Trophoblast cell (in vitro differentiated cells and primary cell): Measurements from ENCODE around the gene METTL9.
"Not testable (repeated sequence)": the region's sequence is repeated elsewhere in the genome, so short reads cannot be mapped to it uniquely, and the experiment has no call there.

Experiments
- DNase-seq, 2 donors: peaks; one replicate each; pipeline ENCODE4 v3.0.0-alpha.2; 2016
- H2AFZ ChIP-seq: 2 replicates; pipeline ENCODE4 v1.6.1; 2013; ENCODE audit warnings: low read length, moderate library complexity, mild to moderate bottlenecking; ENCODE audit not compliant: insufficient read depth, poor library complexity
- H2AK5ac ChIP-seq: 2 replicates; pipeline ENCODE4 v1.6.1; 2013; ENCODE audit warnings: mild to moderate bottlenecking, low read length
- H2BK120ac ChIP-seq: 2 replicates; pipeline ENCODE4 v1.6.1; 2013; ENCODE audit warnings: low read length, mild to moderate bottlenecking, moderate library complexity; ENCODE audit not compliant: insufficient read depth, poor library complexity
- H2BK12ac ChIP-seq: 2 replicates; pipeline ENCODE4 v1.6.1; 2013; ENCODE audit warnings: mild to moderate bottlenecking, low read length, moderate library complexity
- H2BK5ac ChIP-seq: 2 replicates; pipeline ENCODE4 v1.6.1; 2013; ENCODE audit warnings: low read length, low read depth, moderate library complexity, mild to moderate bottlenecking; ENCODE audit not compliant: poor library complexity
- H3K14ac ChIP-seq: 2 replicates; pipeline ENCODE4 v1.6.1; 2013; ENCODE audit warnings: mild to moderate bottlenecking, low read length
- H3K18ac ChIP-seq: 2 replicates; pipeline ENCODE4 v1.6.1; 2013; ENCODE audit warnings: mild to moderate bottlenecking, low read length
- H3K23ac ChIP-seq: 2 replicates; pipeline ENCODE4 v1.6.1; 2013; ENCODE audit warnings: low read length
- H3K27ac ChIP-seq: 2 replicates; pipeline ENCODE4 v1.5.1; 2013; ENCODE audit warnings: low read depth, mild to moderate bottlenecking, inconsistent platforms, low read length, moderate library complexity
- H3K27me3 ChIP-seq: 2 replicates; pipeline ENCODE4 v1.6.1; 2013; ENCODE audit warnings: inconsistent platforms, mild to moderate bottlenecking, low read length, moderate library complexity; ENCODE audit not compliant: insufficient read depth
- H3K36me3 ChIP-seq, 2 experiments: 1 replicate in 1 of 2; 2 replicates in 1 of 2; pipeline ENCODE4 v1.6.1; 2013; ENCODE audit warnings: low read length in 2 of 2, mild to moderate bottlenecking in 2 of 2, moderate library complexity in 1 of 2; ENCODE audit not compliant: insufficient read depth in 2 of 2, control insufficient read depth in 1 of 2
- H3K4ac ChIP-seq: 2 replicates; pipeline ENCODE4 v1.6.1; 2013; ENCODE audit warnings: low read depth, mild to moderate bottlenecking, low read length, moderate library complexity
- H3K4me1 ChIP-seq, 2 experiments: 1 replicate in 1 of 2; 2 replicates in 1 of 2; pipeline ENCODE4 v1.6.1; 2013; ENCODE audit warnings: low read length in 2 of 2, mild to moderate bottlenecking in 2 of 2, moderate library complexity in 1 of 2; ENCODE audit not compliant: insufficient read depth in 2 of 2, control insufficient read depth in 1 of 2
- H3K4me2 ChIP-seq: 2 replicates; pipeline ENCODE4 v1.6.1; 2013; ENCODE audit warnings: inconsistent platforms, mild to moderate bottlenecking, low read length, moderate library complexity
- H3K4me3 ChIP-seq: 2 replicates; pipeline ENCODE4 v1.5.1; 2013; ENCODE audit warnings: mild to moderate bottlenecking, low read depth, low read length, inconsistent platforms
- H3K79me1 ChIP-seq: one replicate; pipeline ENCODE4 v1.6.1; 2013; ENCODE audit warnings: low read length
- H3K79me2 ChIP-seq: 2 replicates; pipeline ENCODE4 v1.6.1; 2013; ENCODE audit warnings: low read length, mild to moderate bottlenecking; ENCODE audit not compliant: control insufficient read depth, insufficient read depth, poor library complexity
- H3K9ac ChIP-seq: 2 replicates; pipeline ENCODE4 v1.6.1; 2013; ENCODE audit warnings: mild to moderate bottlenecking, low read length
- H3K9me3 ChIP-seq: 2 replicates; pipeline ENCODE4 v1.6.1; 2013; ENCODE audit warnings: low read depth, mild to moderate bottlenecking, control low read depth, inconsistent platforms, low read length; ENCODE audit not compliant: insufficient read depth
- H4K12ac ChIP-seq: 2 replicates; pipeline ENCODE4 v1.6.1; 2013; ENCODE audit warnings: low read depth, mild to moderate bottlenecking, low read length, moderate library complexity
- H4K8ac ChIP-seq: 2 replicates; pipeline ENCODE4 v1.6.1; 2013; ENCODE audit warnings: low read depth, mild to moderate bottlenecking, low read length, moderate library complexity
- H4K91ac ChIP-seq: one replicate; pipeline ENCODE4 v1.6.1; 2013; ENCODE audit warnings: low read depth, mild to moderate bottlenecking, low read length, moderate library complexity
- whole genome bisulfite sequencing: extraction: QIAGEN DNeasy Blood & Tissue Kit; methylation state at CpG from one replicate; pipeline ENCODE4 v1.1.7; 2013; ENCODE audit warnings: missing lambda C conversion rate; ENCODE audit not compliant: insufficient read length, insufficient coverage; ENCODE audit errors: extremely low coverage; 5-methylcytosine and 5-hydroxymethylcytosine counted together

Gene METTL9

GRCh38 chr16:21674456-21674855 lies 75.1 kb downstream of the METTL9 start:
- H2BK12ac ChIP-seq, H3K14ac ChIP-seq, H4K12ac ChIP-seq, H3K9me3 ChIP-seq, H3K27me3 ChIP-seq, DNase-seq, H3K79me1 ChIP-seq, H4K91ac ChIP-seq, H3K79me2 ChIP-seq, H3K4ac ChIP-seq, H3K36me3 ChIP-seq, H3K4me1 ChIP-seq, H3K18ac ChIP-seq, H3K9ac ChIP-seq, H2AFZ ChIP-seq, H3K4me3 ChIP-seq, H4K8ac ChIP-seq, H3K4me2 ChIP-seq, H3K27ac ChIP-seq, H2AK5ac ChIP-seq, H2BK120ac ChIP-seq, H3K23ac ChIP-seq, H2BK5ac ChIP-seq: not testable (repeated sequence)
- WGBS, result no CpG with 5 or more reads among the region's 4 CpGs

DNA sequence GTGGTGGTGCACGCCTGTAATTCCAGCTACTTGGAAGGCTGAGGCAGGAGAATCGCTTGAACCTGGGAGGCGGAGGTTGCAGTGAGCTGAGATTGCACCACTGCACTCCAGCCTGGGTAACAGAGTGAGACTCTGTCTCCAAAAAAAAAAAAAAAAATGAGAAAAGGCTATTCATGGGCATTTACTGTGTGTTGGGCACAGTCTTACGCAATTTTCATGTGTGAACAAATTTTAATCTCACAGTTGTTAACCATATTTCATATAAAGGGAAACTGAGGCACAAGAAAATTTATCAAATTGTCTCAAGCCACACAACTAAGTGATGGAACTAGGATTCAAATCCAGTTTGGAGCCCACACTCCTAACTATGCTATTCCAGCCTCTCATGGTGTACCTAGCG lies 81.3 kb downstream of the METTL9 start:
- H3K18ac ChIP-seq, DNase-seq, H3K79me1 ChIP-seq, H2BK12ac ChIP-seq, H3K27me3 ChIP-seq, H4K8ac ChIP-seq, H3K79me2 ChIP-seq, H2BK5ac ChIP-seq, H3K27ac ChIP-seq, H3K4ac ChIP-seq, H4K12ac ChIP-seq, H3K9me3 ChIP-seq, H3K4me3 ChIP-seq, H3K36me3 ChIP-seq, H3K4me2 ChIP-seq, H3K14ac ChIP-seq, H4K91ac ChIP-seq, H3K9ac ChIP-seq, H3K4me1 ChIP-seq, H3K23ac ChIP-seq, H2AFZ ChIP-seq, H2AK5ac ChIP-seq, H2BK120ac ChIP-seq: not testable (repeated sequence)
- WGBS, result no CpG with 5 or more reads among the region's 5 CpGs

- Histone ChIP-seq H3K27me3 (no peaks in the 10 kb centered on the region), H3K9me3 (peaks cover 2% of the 10 kb centered on the region), H2BK12ac (no peak overlapping the region), H3K4me2 (no peak overlapping the region), H2AK5ac (no peak overlapping the region), H3K4me3 (no peak overlapping the region), H3K18ac (no peak overlapping the region), H2BK5ac (no peak overlapping the region), H3K23ac (no peak overlapping the region), H2AFZ (no peak overlapping the region), H4K91ac (no peak overlapping the region), H4K12ac (no peak overlapping the region), H3K79me1 (no peaks in the 10 kb centered on the region), H4K8ac (no peak overlapping the region), H3K14ac (no peak overlapping the region), H3K4me1 (no peaks in the 10 kb centered on the region), H3K27ac (no peak overlapping the region), H3K9ac (no peak overlapping the region), H3K4ac (no peak overlapping the region), H2BK120ac (no peak overlapping the region), H3K36me3 (no peaks in the 10 kb centered on the region), H3K79me2 (no peaks in the 10 kb centered on the region)
- no peak for DNase-seq
- no CpG with 5 or more reads among the region's 3 CpGs for WGBS
Measured at GRCh38 chr16:21683184-21683583, 83.8 kb downstream of the METTL9 start.

- Histone ChIP-seq H3K23ac (no peak overlapping the region), H3K36me3 (no peaks in the 10 kb centered on the region), H2AK5ac (no peak overlapping the region), H3K4me2 (no peak overlapping the region), H3K4me1 (no peaks in the 10 kb centered on the region), H2BK12ac (no peak overlapping the region), H4K91ac (no peak overlapping the region), H3K4ac (no peak overlapping the region), H3K9ac (no peak overlapping the region), H3K4me3 (no peak overlapping the region), H2BK120ac (no peak overlapping the region), H3K9me3 (peaks cover 2% of the 10 kb centered on the region), H3K79me1 (no peaks in the 10 kb centered on the region), H3K79me2 (no peaks in the 10 kb centered on the region), H2AFZ (no peak overlapping the region), H4K12ac (no peak overlapping the region), H3K27ac (no peak overlapping the region), H3K18ac (no peak overlapping the region), H2BK5ac (no peak overlapping the region), H3K14ac (no peak overlapping the region), H4K8ac (no peak overlapping the region), H3K27me3 (no peaks in the 10 kb centered on the region)
- WGBS, result no CpG with 5 or more reads among the region's 6 CpGs
- no peak for DNase-seq
Measured at GRCh38 chr16:21684199-21684598, 84.8 kb downstream of the METTL9 start.
